HL-60/S4 (cell line): ENCODE data around the gene SKIDA1.

Source experiments
- in situ Hi-C: fragments of 300-500 bp; cut with MboI; formaldehyde crosslinking; loops from 2 replicates; pipeline ENCODE4 v1.14.3; 2022; ENCODE audit warnings: low sequenced_read_pairs

Gene SKIDA1

DNA sequence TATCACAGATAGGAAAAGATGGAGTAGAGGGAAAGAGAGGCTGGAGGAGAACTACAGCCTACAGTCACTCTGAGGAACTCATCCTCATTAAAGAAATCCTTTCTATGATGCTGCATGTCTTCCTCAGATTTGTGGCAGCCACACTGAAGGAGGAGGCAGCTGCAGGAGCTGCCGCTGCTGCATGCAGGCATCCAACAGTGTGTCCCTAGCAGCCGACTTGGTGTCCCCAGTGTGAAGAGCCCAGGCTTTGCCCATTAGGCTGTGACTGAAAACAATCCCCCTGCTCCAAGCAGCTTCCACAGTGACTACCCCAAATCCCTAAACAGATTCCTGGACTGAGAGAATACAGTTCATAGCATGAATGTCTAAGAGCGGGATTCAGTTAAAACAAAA, 23.1 kb downstream of the SKIDA1 start:
- in situ Hi-C loops: no loop called here

DNA sequence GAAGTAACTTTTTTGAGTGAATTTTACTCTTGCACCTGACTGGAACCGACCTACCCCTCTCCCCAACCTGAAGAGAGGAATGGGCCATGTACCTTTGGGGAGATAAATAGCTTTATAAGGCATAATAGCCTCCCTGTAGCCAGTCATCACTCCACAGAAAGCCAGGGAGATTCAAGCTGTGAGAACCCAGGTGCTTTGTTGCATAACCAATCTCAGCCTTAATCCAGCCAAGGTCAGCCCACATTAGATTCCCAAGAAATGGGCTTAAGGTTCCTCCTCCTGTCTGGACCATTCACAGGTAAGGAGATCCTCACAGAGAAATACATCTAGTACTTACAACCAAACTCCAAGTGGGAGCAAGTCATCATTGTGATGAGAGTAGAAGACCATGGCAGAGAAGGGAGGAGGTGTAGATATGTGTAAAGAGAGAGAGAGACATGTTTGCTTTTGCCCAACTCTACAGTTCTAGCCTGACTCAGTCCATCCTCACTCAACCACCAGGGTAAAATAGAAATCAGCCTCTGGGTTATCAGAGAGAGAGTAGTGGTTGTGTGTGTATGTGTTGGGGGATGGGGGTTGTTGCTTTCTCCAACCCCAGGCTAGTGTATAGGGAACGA, 23.6 kb downstream of the SKIDA1 start:
- in situ Hi-C loops: no loop called here

GRCh38 chr10:21501091-21501490, 24.4 kb downstream of the SKIDA1 start:
- in situ Hi-C loops: no loop called here

DNA sequence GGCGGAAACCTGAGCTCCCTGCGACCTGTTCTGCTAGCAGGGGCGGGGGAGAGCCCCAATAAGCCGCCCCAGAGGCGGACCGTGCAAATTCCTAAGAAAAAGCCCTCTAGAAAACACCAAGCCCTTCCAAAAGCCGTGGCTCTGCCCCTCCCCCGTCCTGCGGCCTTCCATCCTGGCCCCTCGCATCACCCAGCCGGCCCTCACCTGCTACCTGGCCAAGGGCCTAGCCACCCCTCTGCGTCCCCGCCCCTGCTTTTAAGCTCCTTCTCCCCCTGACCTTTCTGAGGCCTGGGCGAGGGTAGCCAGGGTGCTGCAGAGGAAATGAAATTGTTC, 24.9 kb downstream of the SKIDA1 start:
- in situ Hi-C loops: no loop called here

DNA sequence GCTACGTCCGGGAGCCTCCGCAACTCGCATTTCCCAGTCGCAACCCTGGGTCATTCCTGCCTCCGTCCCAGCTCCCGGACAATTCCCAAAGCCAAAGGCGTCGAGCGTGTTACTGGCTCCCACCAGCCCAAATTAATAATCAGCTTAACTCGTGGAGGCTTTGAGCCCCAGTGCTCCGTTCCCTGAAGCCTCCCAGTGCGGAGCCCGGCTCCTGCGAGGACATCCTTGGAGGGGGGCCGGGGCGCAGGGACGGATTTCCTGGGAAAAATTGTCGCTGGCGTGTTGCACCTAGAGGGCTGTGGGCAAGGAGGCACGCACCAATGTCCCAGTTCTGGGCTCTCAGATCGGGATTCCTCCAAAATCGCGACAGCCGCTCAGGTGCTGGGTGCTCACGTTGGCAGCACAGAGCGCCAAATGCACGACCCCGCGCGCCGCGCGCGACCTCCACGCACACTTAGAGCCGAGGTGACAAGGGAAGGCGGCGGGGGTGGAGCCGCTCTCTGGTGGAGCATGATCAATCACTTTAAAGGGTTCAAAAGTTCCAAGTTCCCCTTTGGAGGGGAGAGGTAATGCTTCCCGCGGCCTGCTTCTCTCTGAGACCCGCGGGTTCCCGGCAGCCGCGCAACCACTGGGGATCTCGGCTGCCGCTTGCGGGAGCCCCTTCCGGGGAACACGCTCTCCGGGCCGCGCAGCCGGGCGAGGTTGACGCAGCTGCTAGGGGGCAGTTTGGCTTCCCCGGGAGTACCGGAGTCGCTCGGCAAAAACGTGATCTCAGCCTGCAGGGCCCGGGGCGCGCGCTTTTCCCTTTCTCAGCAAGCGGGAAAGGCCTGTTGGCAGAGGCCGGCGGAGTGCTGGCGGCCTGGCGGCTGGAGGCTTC, 25.5 kb downstream of the SKIDA1 start:
- in situ Hi-C loops: loop anchor here (10.0 to 25.0 kb wide), 4 partner anchors 235 to 1562 kb away; no protein-coding TSS in a partner anchor

- in situ Hi-C loops: loop anchor here (10.0 to 25.0 kb wide), 4 partner anchors 236 to 1563 kb away; no protein-coding TSS in a partner anchor
These were observed 26.5 kb downstream of the SKIDA1 start for GRCh38 chr10:21498986-21499385.

GRCh38 chr10:21498377-21498776, 27.1 kb downstream of the SKIDA1 start:
- in situ Hi-C loops: loop anchor here (10.0 to 25.0 kb wide), 4 partner anchors 236 to 1564 kb away; no protein-coding TSS in a partner anchor

DNA sequence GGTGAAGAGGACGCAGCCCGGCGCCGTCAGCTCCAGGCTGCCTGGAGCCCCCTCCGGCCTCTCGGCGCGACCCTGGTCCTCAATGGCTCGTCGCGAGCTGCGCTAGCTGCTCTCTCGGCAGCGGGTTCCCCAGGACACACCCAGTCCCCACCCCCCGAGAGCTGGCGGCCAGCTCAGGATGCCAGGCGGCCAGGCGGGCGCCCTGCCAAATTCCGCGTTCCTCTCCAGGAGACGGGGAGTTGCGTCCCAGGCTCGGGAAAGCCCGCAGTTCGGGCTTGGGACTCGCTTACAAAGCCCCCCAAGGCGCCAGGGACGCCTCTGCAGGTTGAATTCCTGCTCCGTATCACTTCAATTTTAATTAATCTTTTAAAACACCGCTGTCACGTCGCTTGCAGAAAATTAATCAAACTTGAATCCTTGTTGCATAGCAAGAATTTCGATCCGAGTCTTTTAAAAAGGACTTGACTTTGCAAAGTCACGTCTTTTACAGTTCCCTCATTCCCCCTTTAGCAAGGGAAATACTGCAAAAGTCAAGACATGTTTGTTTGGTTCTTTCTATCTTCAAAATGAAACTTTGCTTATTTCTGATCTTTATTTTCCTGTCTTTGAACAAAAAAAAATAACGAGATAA, 28.2 kb downstream of the SKIDA1 start:
- in situ Hi-C loops: loop anchor here (10.0 to 25.0 kb wide), 4 partner anchors 238 to 1565 kb away; no protein-coding TSS in a partner anchor

GRCh38 chr10:21496343-21497176, 28.9 kb downstream of the SKIDA1 start:
- in situ Hi-C loops: loop anchor here (10.0 to 25.0 kb wide), 4 partner anchors 238 to 1566 kb away; no protein-coding TSS in a partner anchor

DNA sequence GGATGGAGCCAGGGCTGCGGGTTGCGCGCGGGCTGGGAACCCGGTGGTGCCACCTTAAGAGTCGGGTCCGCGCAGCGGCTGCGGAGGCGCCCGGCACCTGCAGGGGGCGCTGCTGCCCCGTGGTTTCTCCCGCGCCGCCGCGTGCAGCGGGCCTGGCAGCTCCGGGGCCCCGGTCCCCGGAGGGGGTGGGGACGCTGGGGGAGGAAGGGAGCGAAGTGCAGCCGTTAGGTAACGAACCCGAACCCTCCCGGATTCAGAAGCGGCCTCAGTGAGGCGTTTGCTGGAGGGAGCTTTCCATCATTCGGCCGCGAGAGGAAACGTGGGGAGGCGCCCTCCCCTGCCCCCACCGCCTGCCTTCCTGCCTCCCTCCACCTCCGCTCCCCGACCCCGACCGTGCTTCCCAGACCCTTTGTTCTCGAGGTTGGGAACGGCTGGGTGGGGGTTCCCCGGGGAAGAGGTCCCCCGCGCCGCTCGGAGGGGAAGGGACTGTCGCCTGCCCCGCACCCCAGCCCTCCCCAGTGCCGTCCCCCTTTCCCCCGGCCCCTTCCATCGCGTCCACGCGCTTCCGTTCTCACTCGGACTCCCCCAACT, 29.6 kb downstream of the SKIDA1 start:
- in situ Hi-C loops: loop anchor here (10.0 to 25.0 kb wide), 4 partner anchors 239 to 1566 kb away; no protein-coding TSS in a partner anchor

GRCh38 chr10:21495002-21495751, 30.3 kb downstream of the SKIDA1 start:
- in situ Hi-C loops: loop anchor here (10.0 to 25.0 kb wide), 4 partner anchors 240 to 1567 kb away; no protein-coding TSS in a partner anchor

DNA sequence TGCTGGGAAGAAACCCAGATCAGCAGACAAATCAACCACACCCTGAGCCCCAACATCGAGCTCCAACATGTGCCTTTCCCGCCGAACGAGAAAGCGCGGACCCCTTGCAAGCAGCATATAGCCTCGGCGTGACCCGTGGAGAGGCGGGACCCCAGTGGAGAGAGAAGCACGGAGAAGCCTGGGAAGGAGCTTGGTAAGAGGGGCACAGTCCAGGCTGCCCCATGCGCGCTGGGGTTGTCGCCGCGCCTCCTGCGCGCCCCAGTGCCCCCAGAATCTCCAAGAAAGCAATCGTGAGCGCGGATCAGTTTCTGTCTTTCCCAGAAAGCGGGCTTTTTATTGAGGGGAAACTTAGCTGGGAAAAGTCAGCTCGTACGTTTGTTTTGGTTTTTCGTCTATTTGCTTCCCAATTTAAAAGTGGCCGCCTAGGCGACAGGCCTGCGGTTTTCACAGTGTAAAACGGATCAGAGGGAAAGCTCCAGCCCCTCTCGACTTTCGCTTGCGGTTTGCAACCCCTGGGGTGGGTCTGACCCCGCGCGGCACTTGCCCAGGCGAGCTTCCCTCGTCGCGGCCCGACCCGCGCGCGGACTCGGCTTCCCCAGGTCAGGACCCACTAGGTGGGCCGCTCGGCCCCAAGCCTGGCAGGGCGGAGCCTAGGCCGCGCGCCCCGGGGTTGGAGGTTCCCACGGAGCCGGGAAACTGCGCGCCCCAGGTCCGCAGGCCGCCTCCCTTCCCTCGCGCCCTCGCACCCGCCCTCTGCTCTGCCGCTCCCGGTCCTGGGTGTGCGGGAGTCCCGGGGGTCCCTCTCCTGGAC, 31.1 kb downstream of the SKIDA1 start:
- in situ Hi-C loops: loop anchor here (10.0 to 25.0 kb wide), 4 partner anchors 240 to 1568 kb away; no protein-coding TSS in a partner anchor

DNA sequence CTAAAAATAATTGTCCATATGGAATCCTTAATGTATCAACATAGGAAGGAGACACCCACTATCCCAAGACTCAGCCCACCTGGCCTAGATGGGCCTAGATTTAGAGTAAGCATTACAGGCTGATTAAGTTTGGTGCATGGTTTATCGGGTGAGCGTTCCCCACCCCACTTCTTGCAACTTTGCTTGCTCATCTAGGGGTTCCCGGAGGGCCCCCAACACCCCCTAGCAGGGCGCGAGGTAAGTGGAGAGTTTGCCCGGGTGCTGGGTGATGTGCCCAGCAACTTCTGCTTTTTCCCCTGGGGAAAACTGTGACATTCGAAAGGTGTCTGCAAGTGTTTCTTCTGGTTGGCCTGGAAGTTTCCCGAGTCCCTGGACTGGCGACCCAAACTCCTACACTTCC, 31.7 kb downstream of the SKIDA1 start:
- in situ Hi-C loops: loop anchor here (10.0 to 25.0 kb wide), 4 partner anchors 241 to 1569 kb away; no protein-coding TSS in a partner anchor

DNA sequence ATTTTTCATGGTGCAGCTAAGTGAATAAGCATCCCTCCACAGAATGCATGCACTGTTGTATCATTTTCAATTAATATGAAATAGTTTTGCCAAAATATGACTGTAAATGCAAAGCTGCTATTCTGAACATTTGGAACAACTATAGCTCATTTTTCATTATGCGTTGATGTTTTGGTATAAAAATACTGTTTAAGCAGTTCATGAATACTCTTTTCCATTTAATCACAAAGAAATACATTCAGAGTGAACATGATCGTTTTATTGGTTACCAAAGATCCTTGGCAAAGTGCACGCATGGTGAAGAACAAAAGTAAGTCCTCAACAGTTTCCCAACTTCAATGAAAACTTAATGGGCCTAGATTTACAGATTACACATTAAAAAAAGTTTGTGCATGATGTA, 33.1 kb downstream of the SKIDA1 start:
- in situ Hi-C loops: loop anchor here (10.0 to 25.0 kb wide), 4 partner anchors 242 to 1570 kb away; no protein-coding TSS in a partner anchor

- in situ Hi-C loops: loop anchor here (10.0 to 25.0 kb wide), 4 partner anchors 244 to 1572 kb away; no protein-coding TSS in a partner anchor
These were observed 34.8 kb downstream of the SKIDA1 start for GRCh38 chr10:21490711-21491105.

- in situ Hi-C loops: loop anchor here (10.0 to 25.0 kb wide), 4 partner anchors 245 to 1572 kb away; no protein-coding TSS in a partner anchor
These were observed 35.3 kb downstream of the SKIDA1 start for GRCh38 chr10:21490028-21490710.

GRCh38 chr10:21488957-21489446, 36.5 kb downstream of the SKIDA1 start:
- in situ Hi-C loops: loop anchor here (25.0 kb wide), 3 partner anchors 473 to 1573 kb away; no protein-coding TSS in a partner anchor
